MM.1S (cell line): ENCODE data around the gene PCDHA11.

Experiments
- CTCF ChIP-seq: fragments of 300-600 bp; sonication (generic); IDR thresholded peaks from 2 replicates; pipeline ENCODE4 v1.5.1; 2016; ENCODE audit warnings: antibody characterized with exemption, low read length, mixed read lengths
- EZH2 ChIP-seq: fragments of 300-600 bp; sonication (generic); optimal IDR thresholded peaks from 2 replicates; pipeline ENCODE3; 2017; ENCODE audit warnings: low read depth, mild to moderate bottlenecking, antibody characterized with exemption, low read length, mixed read lengths

GRCh38 chr5:140827704-140828361 lies 40.9 kb upstream of the PCDHA11 start, which contains the start of gene PCDHA6:
- no peak for TF ChIP-seq CTCF
- TF ChIP-seq EZH2, result no peak
